CD4-positive, alpha-beta memory T cell (primary cell): ENCODE results near the gene MMP28. TPM values are rescaled to one million over a fixed set of nuclear protein-coding genes. Genes with fewer than 3 reads are reported as not detected.

ENCODE experiments used
- CTCF ChIA-PET: fragments of 350-600 bp; sonication (Branson Sonifier 250); formaldehyde crosslinking; loops from one replicate; lab custom pipeline; 2021; ENCODE audit warnings: inconsistent platforms; ENCODE audit not compliant: partially characterized antibody; lab: Charles Lee
- POLR2A ChIA-PET: fragments of 350-600 bp; sonication (Branson Sonifier 250); formaldehyde crosslinking; loops from one replicate; lab custom pipeline; 2021; ENCODE audit not compliant: partially characterized antibody; lab: Charles Lee
- DNase-seq, 5 donors: peaks; one replicate each; pipeline versions ENCODE4 v3.0.0 to v3.0.0-alpha.2; 2020 to 2022; ENCODE audit warnings: mixed read lengths in 1 of 5
- H3K27ac ChIP-seq: one replicate; pipeline ENCODE4 v1.7.0; 2013; ENCODE audit warnings: low read depth, low read length
- H3K27me3 ChIP-seq: 2 replicates; pipeline ENCODE4 v1.7.0; 2013; ENCODE audit warnings: mild to moderate bottlenecking, low read length, moderate library complexity; ENCODE audit not compliant: insufficient read depth
- H3K36me3 ChIP-seq: 2 replicates; pipeline ENCODE4 v1.7.0; 2013; ENCODE audit warnings: mild to moderate bottlenecking, low read length, moderate library complexity; ENCODE audit not compliant: insufficient read depth
- H3K4me1 ChIP-seq: 2 replicates; pipeline ENCODE4 v1.7.0; 2013; ENCODE audit warnings: mild to moderate bottlenecking, low read length, moderate library complexity; ENCODE audit not compliant: insufficient read depth
- H3K4me3 ChIP-seq, 2 donors: one replicate each; pipeline ENCODE4 v1.7.0; 2013; ENCODE audit warnings: low read length in 2 of 2, mild to moderate bottlenecking in 1 of 2
- H3K9me3 ChIP-seq, 2 donors: one replicate each; pipeline ENCODE4 v1.7.0; 2013; ENCODE audit warnings: low read length in 2 of 2, control low read depth in 1 of 2; ENCODE audit not compliant: control insufficient read depth in 1 of 2
- H3K27ac Mint-ChIP-seq, 7 donors: one replicate each; pipeline ENCODE4 v1.8.0; 2020 to 2021; ENCODE audit warnings: mixed read lengths in 7 of 7, mild to moderate bottlenecking in 6 of 7, inconsistent platforms in 3 of 7, moderate library complexity in 3 of 7
- H3K27me3 Mint-ChIP-seq, 2 donors: one replicate each; pipeline ENCODE4 v1.8.0; 2020 to 2021; ENCODE audit warnings: mixed read lengths in 2 of 2
- H3K36me3 Mint-ChIP-seq, 2 donors: one replicate each; pipeline ENCODE4 v1.8.0; 2020 to 2021; ENCODE audit warnings: mixed read lengths in 2 of 2, inconsistent platforms in 1 of 2, mild to moderate bottlenecking in 1 of 2
- H3K4me1 Mint-ChIP-seq, 4 donors: one replicate each; pipeline ENCODE4 v1.8.0; 2020 to 2021; ENCODE audit warnings: mixed read lengths in 4 of 4, mild to moderate bottlenecking in 1 of 4
- H3K4me3 Mint-ChIP-seq, 8 donors: one replicate each; pipeline ENCODE4 v1.8.0; 2020 to 2021; ENCODE audit warnings: mixed read lengths in 8 of 8, mild to moderate bottlenecking in 7 of 8, moderate library complexity in 6 of 8, inconsistent platforms in 3 of 8
- H3K9me3 Mint-ChIP-seq, 8 donors: one replicate each; pipeline ENCODE4 v1.8.0; 2020 to 2021; ENCODE audit warnings: mixed read lengths in 8 of 8, mild to moderate bottlenecking in 5 of 8, inconsistent platforms in 3 of 8, moderate library complexity in 1 of 8
- intact Hi-C: fragments of 100-400 bp; cut with micrococcal nuclease; formaldehyde crosslinking; loops from one replicate; pipeline ENCODE4 v1.15.1; 2023
- polyA plus RNA-seq, 2 donors: library from polyadenylated mRNA; unstranded; fragments of 300-500 nt; fragmentation: Illumina TruSeq; gene quantifications; one replicate each; pipeline ENCODE4 v1.2.3, GENCODE V29; 2021
- total RNA-seq, 2 experiments: library from RNA; stranded (reverse); gene quantifications; one replicate each; pipeline ENCODE4 v1.2.3, GENCODE V29; 2021

The MMP28 gene
- total and polyA plus RNA-seq, 4 experiments from 2014 or later: 0.23 to 0.96 (median 0.64) TPM; not detected in 1

GRCh38 chr17:35740216-35740615 lies 55.2 kb downstream of the MMP28 start:
- H3K27me3 Mint-ChIP-seq: peaks cover 17 to 33% of the 10 kb centered on the region in 2 donors
- intact Hi-C loops: no loop called here
- Histone ChIP-seq H3K4me1 (no peaks in the 10 kb centered on the region), H3K4me3 (no peak overlapping the region), H3K27me3 (no peaks in the 10 kb centered on the region), H3K9me3 (no peaks in the 10 kb centered on the region), H3K36me3 (no peaks in the 10 kb centered on the region), H3K27ac (no peak overlapping the region)
- H3K4me3 Mint-ChIP-seq: no peak overlapping the region
- peaks cover 3 to 16% (median 10%) of the 10 kb centered on the region in 4 donors for H3K4me1 Mint-ChIP-seq
- H3K9me3 Mint-ChIP-seq: no peaks in the 10 kb centered on the region
- CTCF ChIA-PET: interaction anchor here (1.9 kb wide), 1 partner anchor 24 kb away, joined by 6 read pairs; no protein-coding TSS in a partner anchor
- no peak for DNase-seq
- H3K36me3 Mint-ChIP-seq: no peaks in the 10 kb centered on the region
- POLR2A ChIA-PET: no interaction called here
- H3K27ac Mint-ChIP-seq: no peak overlapping the region

DNA sequence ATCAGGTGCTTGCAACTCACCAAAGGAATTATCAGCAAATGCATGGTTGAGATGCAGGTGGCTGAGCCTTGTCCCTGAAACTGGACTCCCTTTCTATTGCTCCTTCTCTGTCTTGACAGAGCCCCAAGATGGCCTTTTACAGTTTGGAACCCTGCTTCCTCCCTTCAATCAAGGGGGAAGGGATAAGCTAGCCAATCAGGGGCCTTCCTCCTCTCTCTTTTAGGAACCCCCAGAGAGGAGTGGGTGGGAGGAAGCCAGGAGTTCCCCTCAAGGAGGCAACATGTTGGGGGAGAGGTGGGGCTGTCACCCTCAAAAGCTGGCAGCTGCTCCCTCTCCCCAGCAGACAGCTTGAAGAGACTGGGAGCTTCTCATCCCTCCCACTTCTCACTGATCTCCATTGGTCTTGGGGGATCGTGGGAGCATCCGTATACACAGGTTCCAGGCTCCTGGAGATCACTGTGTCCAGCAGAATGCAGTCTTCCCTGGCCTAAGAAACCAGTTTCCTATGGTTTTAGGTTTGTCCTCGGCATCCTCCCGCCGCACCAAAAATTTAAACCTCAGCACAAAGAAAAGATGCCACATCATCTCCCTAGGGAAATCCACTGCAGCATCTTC lies 56.8 kb downstream of the MMP28 start:
- H3K27me3 Mint-ChIP-seq: peaks cover 14 to 27% of the 10 kb centered on the region in 2 donors
- Histone ChIP-seq H3K36me3 (no peaks in the 10 kb centered on the region), H3K27ac (no peak overlapping the region), H3K9me3 (no peaks in the 10 kb centered on the region), H3K27me3 (no peaks in the 10 kb centered on the region), H3K4me1 (no peaks in the 10 kb centered on the region), H3K4me3 (no peak overlapping the region)
- H3K9me3 Mint-ChIP-seq: no peaks in the 10 kb centered on the region
- no peaks in the 10 kb centered on the region for H3K36me3 Mint-ChIP-seq
- H3K4me1 Mint-ChIP-seq: peaks cover 3 to 16% (median 10%) of the 10 kb centered on the region in 4 donors
- POLR2A ChIA-PET: no interaction called here
- H3K4me3 Mint-ChIP-seq: no peak overlapping the region
- no peak for DNase-seq
- H3K27ac Mint-ChIP-seq: no peak overlapping the region
- CTCF ChIA-PET: interaction anchor here (1.0 to 1.9 kb wide), 3 partner anchors 9 to 25 kb away, joined by 4 to 7 read pairs (median 4); no protein-coding TSS in a partner anchor
- intact Hi-C loops: no loop called here

- no peak overlapping the region for H3K27ac ChIP-seq
- CTCF ChIA-PET: interaction anchor here (0.8 kb wide), 1 partner anchor 28 kb away, joined by 3 read pairs; no protein-coding TSS in a partner anchor
- no peaks in the 10 kb centered on the region for H3K36me3 ChIP-seq
- H3K27ac Mint-ChIP-seq: no peak overlapping the region
- H3K27me3 Mint-ChIP-seq: peaks cover 4 to 13% of the 10 kb centered on the region in 2 donors
- peaks cover 2 to 17% (median 10%) of the 10 kb centered on the region in 4 donors for H3K4me1 Mint-ChIP-seq
- DNase-seq: no peak
- intact Hi-C loops: no loop called here
- H3K9me3 Mint-ChIP-seq: no peaks in the 10 kb centered on the region
- no peaks in the 10 kb centered on the region for H3K36me3 Mint-ChIP-seq
- H3K4me3 ChIP-seq: no peak overlapping the region
- H3K27me3 ChIP-seq: no peaks in the 10 kb centered on the region
- H3K4me1 ChIP-seq: peaks cover 2% of the 10 kb centered on the region
- H3K4me3 Mint-ChIP-seq: no peak overlapping the region
- POLR2A ChIA-PET: no interaction called here
- H3K9me3 ChIP-seq: no peaks in the 10 kb centered on the region
Measured at GRCh38 chr17:35736236-35736635, 59.2 kb downstream of the MMP28 start.

GRCh38 chr17:35735036-35735805 lies 60.2 kb downstream of the MMP28 start:
- peaks cover 12% of the 10 kb centered on the region for H3K4me1 ChIP-seq
- Mint-ChIP-seq H3K4me1 (peaks cover 11 to 24% (median 17%) of the 10 kb centered on the region in 4 donors), H3K27ac (peak overlapping the region in 2 of 7 donors; percentile 9 to 66), H3K36me3 (peaks cover 0 to 4% of the 10 kb centered on the region in 2 donors), H3K27me3 (peaks cover 4 to 8% of the 10 kb centered on the region in 2 donors), H3K9me3 (no peaks in the 10 kb centered on the region), H3K4me3 (peak overlapping the region in 1 of 8 donors; percentile 8)
- H3K27me3 ChIP-seq: no peaks in the 10 kb centered on the region
- intact Hi-C loops: no loop called here
- H3K9me3 ChIP-seq: no peaks in the 10 kb centered on the region
- no peak overlapping the region for H3K4me3 ChIP-seq
- no peaks in the 10 kb centered on the region for H3K36me3 ChIP-seq
- no peak overlapping the region for H3K27ac ChIP-seq
- CTCF ChIA-PET: no interaction called here
- DNase-seq: no peak
- POLR2A ChIA-PET: no interaction called here

- POLR2A ChIA-PET: no interaction called here
- H3K27ac Mint-ChIP-seq: no peak overlapping the region
- peaks cover 9 to 27% (median 18%) of the 10 kb centered on the region in 4 donors for H3K4me1 Mint-ChIP-seq
- no peak overlapping the region for H3K27ac ChIP-seq
- no peaks in the 10 kb centered on the region for H3K36me3 ChIP-seq
- no peaks in the 10 kb centered on the region for H3K9me3 ChIP-seq
- CTCF ChIA-PET: interaction anchor here (0.7 kb wide), 1 partner anchor 30 kb away, joined by 3 read pairs; no protein-coding TSS in a partner anchor
- H3K4me3 ChIP-seq: no peak overlapping the region
- peaks cover 0 to 6% of the 10 kb centered on the region in 2 donors for H3K36me3 Mint-ChIP-seq
- H3K27me3 Mint-ChIP-seq: no peaks in the 10 kb centered on the region
- H3K4me1 ChIP-seq: peaks cover 12% of the 10 kb centered on the region
- no peak for DNase-seq
- intact Hi-C loops: no loop called here
- H3K4me3 Mint-ChIP-seq: no peak overlapping the region
- no peaks in the 10 kb centered on the region for H3K9me3 Mint-ChIP-seq
- H3K27me3 ChIP-seq: no peaks in the 10 kb centered on the region
Measured at GRCh38 chr17:35734396-35734795, 61.0 kb downstream of the MMP28 start.

DNA sequence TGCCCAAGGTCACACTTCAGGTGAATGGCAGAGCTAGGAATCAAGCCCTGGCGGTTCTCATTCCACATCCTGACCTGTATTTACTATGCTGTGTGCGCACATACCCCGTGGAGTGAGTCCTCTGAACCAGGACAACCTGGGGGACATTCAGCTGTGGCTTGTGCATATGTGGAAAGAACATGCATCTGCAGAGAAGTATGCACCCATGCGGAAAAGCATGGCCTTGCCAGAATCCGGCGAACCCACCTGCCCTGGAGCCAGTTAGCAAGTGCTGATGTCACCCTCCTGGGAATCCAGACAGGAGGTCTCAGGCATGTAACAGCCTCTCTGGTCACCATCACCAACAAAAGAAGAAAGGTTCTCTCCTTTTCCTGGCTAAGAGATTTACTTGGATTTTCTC lies 62.1 kb downstream of the MMP28 start:
- no peaks in the 10 kb centered on the region for H3K27me3 Mint-ChIP-seq
- peaks cover 0 to 9% of the 10 kb centered on the region in 2 donors for H3K36me3 Mint-ChIP-seq
- H3K4me1 ChIP-seq: peaks cover 12% of the 10 kb centered on the region
- ChIA-PET POLR2A (no interaction called here), CTCF (no interaction called here)
- no peaks in the 10 kb centered on the region for H3K36me3 ChIP-seq
- peak overlapping the region in 4 of 8 donors; percentile 34 to 77 (median 62) for H3K4me3 Mint-ChIP-seq
- no peak overlapping the region for H3K4me3 ChIP-seq
- peaks cover 9 to 32% (median 18%) of the 10 kb centered on the region in 4 donors for H3K4me1 Mint-ChIP-seq
- H3K27ac ChIP-seq: no peak overlapping the region
- H3K9me3 Mint-ChIP-seq: no peaks in the 10 kb centered on the region
- H3K27ac Mint-ChIP-seq: peak overlapping the region in 1 of 7 donors; percentile 63
- intact Hi-C loops: no loop called here
- no peak for DNase-seq
- H3K27me3 ChIP-seq: no peaks in the 10 kb centered on the region
- H3K9me3 ChIP-seq: no peaks in the 10 kb centered on the region

- intact Hi-C loops: no loop called here
- no peak for DNase-seq
- peaks cover 2 to 12% of the 10 kb centered on the region in 2 donors for H3K36me3 Mint-ChIP-seq
- Histone ChIP-seq H3K36me3 (no peaks in the 10 kb centered on the region), H3K4me1 (peaks cover 12% of the 10 kb centered on the region), H3K27ac (no peak overlapping the region), H3K9me3 (no peaks in the 10 kb centered on the region), H3K4me3 (no peak overlapping the region), H3K27me3 (no peaks in the 10 kb centered on the region)
- ChIA-PET CTCF (no interaction called here), POLR2A (no interaction called here)
- H3K9me3 Mint-ChIP-seq: no peaks in the 10 kb centered on the region
- H3K4me1 Mint-ChIP-seq: peaks cover 9 to 32% (median 18%) of the 10 kb centered on the region in 4 donors
- no peaks in the 10 kb centered on the region for H3K27me3 Mint-ChIP-seq
- H3K4me3 Mint-ChIP-seq: peak overlapping the region; percentile 67 to 82 (median 74)
- H3K27ac Mint-ChIP-seq: peak overlapping the region in 2 of 7 donors; percentile 30 to 51
Measured at GRCh38 chr17:35732806-35733136, 62.7 kb downstream of the MMP28 start.
